Measurements from ENCODE around the gene HES5.

GRCh38 chr1:2479618-2480017 is 50.4 kb downstream of the HES5 start:
- TF ChIP-seq POLR2AphosphoS5 (IDR thresholded peaks at IDR 0.05) (no peak), POLR2A (IDR thresholded peaks at IDR 0.05) (no peak)

Measured in spleen (tissue), 3 donors.